ENCODE data around the gene RASA3. TPM values are rescaled to one million over a fixed set of nuclear protein-coding genes. Genes with fewer than 3 reads are reported as not detected.

The RASA3 gene
- total RNA-seq, 2 donors from 2014 or later, result 8.6 to 12.5 TPM

GRCh38 chr13:114015111-114015968 is 117.1 kb downstream of the RASA3 start:
- peaks cover 4 to 8% of the 10 kb centered on the region in 2 donors for H3K36me3 ChIP-seq
- 63% methylated on average over 40 of the region's 40 CpGs for WGBS
- no peaks in the 10 kb centered on the region for H3K4me1 ChIP-seq (replicated peaks)
- TF ChIP-seq POLR2A (IDR thresholded peaks at IDR 0.05), result peak; percentile 11
- no peak for TF ChIP-seq CTCF (IDR thresholded peaks at IDR 0.05)
- TF ChIP-seq POLR2AphosphoS5 (IDR thresholded peaks at IDR 0.05), result peak; percentile 92
- H3K4me3 ChIP-seq, result no peak overlapping the region
- no peaks in the 10 kb centered on the region for H3K27me3 ChIP-seq (replicated peaks; ENCODE audit: insufficient read depth)
- intact Hi-C loops (cut with DNase I), result no loop called here
- H3K27ac ChIP-seq, result peak overlapping the region; percentile 63 to 64
- peak; percentile 84 for DNase-seq (ENCODE audit: low spot score)
- H3K9me3 ChIP-seq, result no peaks in the 10 kb centered on the region

DNA sequence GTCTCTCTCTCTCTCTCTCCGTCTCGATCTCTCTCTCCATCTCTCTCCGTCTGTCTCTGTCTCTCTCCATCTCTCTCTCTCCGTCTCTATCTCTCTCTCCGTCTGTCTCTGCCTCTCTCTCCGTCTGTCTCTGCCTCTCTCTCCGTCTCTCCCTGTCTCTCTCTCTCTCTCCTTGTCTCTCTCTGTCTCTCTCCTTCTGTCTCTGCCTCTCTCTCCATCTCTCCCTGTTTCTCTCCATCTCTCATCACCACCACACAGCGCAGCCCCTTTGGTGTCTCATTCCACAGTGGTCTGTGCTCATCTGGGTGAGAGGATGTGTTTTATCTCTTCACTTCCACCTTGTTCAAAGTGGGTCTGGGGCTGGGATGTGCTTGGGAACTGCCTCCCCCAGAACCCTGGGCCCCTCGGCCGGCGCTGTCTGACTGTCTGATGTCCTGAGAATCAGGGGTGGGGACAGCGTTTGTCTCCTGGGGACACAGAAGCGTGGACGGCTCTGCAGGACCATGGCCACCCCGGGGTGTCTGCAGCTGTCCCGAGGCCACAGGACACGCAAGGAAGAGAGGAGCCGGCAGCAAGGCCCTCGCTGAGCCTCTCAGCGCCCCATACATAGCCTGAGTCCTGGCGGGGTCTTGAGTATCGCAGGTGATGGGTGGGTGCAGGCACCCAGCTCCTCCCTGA is 118.3 kb downstream of the RASA3 start:
- Histone ChIP-seq H3K27ac (no peak overlapping the region), H3K4me1 (replicated peaks) (no peaks in the 10 kb centered on the region), H3K36me3 (peaks cover 4 to 16% of the 10 kb centered on the region in 2 donors), H3K27me3 (replicated peaks; ENCODE audit: insufficient read depth) (no peaks in the 10 kb centered on the region), H3K4me3 (no peak overlapping the region), H3K9me3 (no peaks in the 10 kb centered on the region)
- intact Hi-C loops (cut with DNase I), result no loop called here
- WGBS, result 90% methylated on average over 20 of the region's 22 CpGs
- DNase-seq (ENCODE audit: low spot score), result no peak
- TF ChIP-seq POLR2A (IDR thresholded peaks at IDR 0.05), result no peak
- TF ChIP-seq POLR2AphosphoS5 (IDR thresholded peaks at IDR 0.05), result no peak
- no peak for TF ChIP-seq CTCF (IDR thresholded peaks at IDR 0.05)

GRCh38 chr13:114013336-114013735 is 119.1 kb downstream of the RASA3 start:
- 73% methylated on average over 4 of the region's 4 CpGs for WGBS
- intact Hi-C loops (cut with DNase I), result no loop called here

DNA sequence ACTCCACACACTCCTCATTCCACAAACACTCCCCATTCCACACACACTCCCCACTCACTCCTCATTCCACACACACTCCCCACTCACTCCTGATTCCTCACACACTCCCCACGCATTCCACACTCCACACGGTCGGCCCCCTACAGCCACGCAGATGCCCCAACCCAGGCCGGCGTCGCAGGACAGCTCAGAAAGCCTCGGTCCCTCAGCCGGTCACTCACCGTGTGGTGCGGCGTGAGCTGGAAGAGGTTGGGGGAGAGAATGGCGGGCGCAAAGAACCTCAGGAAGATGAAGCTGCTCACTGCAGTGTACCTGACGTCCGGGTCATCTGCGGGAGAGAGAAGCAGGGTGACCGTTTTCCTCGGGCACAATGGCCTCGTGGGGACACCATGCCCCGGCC is 119.5 kb downstream of the RASA3 start:
- H3K36me3 ChIP-seq, result peaks cover 4 to 20% of the 10 kb centered on the region in 2 donors
- no peaks in the 10 kb centered on the region for H3K4me1 ChIP-seq (replicated peaks)
- no peak overlapping the region for H3K4me3 ChIP-seq
- TF ChIP-seq POLR2AphosphoS5 (IDR thresholded peaks at IDR 0.05) (no peak), CTCF (IDR thresholded peaks at IDR 0.05) (no peak), POLR2A (IDR thresholded peaks at IDR 0.05) (no peak)
- intact Hi-C loops (cut with DNase I), result no loop called here
- 87% methylated on average over 21 of the region's 21 CpGs for WGBS
- no peak for DNase-seq (ENCODE audit: low spot score)
- H3K9me3 ChIP-seq, result no peaks in the 10 kb centered on the region
- no peak overlapping the region for H3K27ac ChIP-seq
- H3K27me3 ChIP-seq (replicated peaks; ENCODE audit: insufficient read depth), result no peaks in the 10 kb centered on the region

More at GRCh38 chr13:114013336-114013735, 119.1 kb downstream of the RASA3 start:
- Histone ChIP-seq H3K27me3 (replicated peaks; ENCODE audit: insufficient read depth) (no peaks in the 10 kb centered on the region), H3K9me3 (no peaks in the 10 kb centered on the region), H3K4me1 (replicated peaks) (no peaks in the 10 kb centered on the region), H3K36me3 (peaks cover 4 to 20% of the 10 kb centered on the region in 2 donors), H3K27ac (no peak overlapping the region), H3K4me3 (no peak overlapping the region)
- TF ChIP-seq POLR2A (IDR thresholded peaks at IDR 0.05) (no peak), POLR2AphosphoS5 (IDR thresholded peaks at IDR 0.05) (no peak), CTCF (IDR thresholded peaks at IDR 0.05) (no peak)
- no peak for DNase-seq (ENCODE audit: low spot score)
